ENCODE measurements around the gene PTX3. TPM values are rescaled to one million over a fixed set of nuclear protein-coding genes. Genes with fewer than 3 reads are reported as not detected.

Gene PTX3
- total RNA-seq, 1 donor from 2014 or later: 41.2 TPM

DNA sequence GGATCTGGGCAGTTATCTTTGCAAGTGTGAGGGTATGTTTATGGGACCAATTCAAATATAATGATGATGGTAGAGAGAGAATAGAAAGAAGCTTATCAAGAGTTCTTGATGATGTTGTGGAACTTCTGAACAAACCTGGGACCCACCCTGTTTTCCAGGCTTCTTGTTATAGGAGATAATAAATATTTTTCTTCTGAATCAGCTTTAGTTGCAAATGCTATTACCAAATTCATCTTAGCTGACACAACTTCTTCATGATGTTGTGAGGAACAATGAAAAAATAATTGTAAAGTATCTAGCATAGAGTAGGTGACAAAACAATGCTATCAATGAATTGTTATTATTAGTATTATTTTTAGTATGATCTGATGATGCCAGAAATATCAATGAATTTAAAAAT, 43.5 kb upstream of the PTX3 start:
- Mint-ChIP-seq H3K9me3 (ENCODE audit: low read depth) (peaks cover 5% of the 10 kb centered on the region), H3K36me3 (ENCODE audit: low read depth) (peaks cover 2% of the 10 kb centered on the region), H3K27me3 (ENCODE audit: low read depth) (no peaks in the 10 kb centered on the region), H3K4me3 (ENCODE audit: unreplicated experiment) (no peak overlapping the region), H3K4me1 (ENCODE audit: low read depth) (peaks cover 5% of the 10 kb centered on the region), H3K27ac (ENCODE audit: unreplicated experiment) (no peak overlapping the region)
- DNase-seq (ENCODE audit: low spot score): no peak
- TF ChIP-seq, protein P1, sequence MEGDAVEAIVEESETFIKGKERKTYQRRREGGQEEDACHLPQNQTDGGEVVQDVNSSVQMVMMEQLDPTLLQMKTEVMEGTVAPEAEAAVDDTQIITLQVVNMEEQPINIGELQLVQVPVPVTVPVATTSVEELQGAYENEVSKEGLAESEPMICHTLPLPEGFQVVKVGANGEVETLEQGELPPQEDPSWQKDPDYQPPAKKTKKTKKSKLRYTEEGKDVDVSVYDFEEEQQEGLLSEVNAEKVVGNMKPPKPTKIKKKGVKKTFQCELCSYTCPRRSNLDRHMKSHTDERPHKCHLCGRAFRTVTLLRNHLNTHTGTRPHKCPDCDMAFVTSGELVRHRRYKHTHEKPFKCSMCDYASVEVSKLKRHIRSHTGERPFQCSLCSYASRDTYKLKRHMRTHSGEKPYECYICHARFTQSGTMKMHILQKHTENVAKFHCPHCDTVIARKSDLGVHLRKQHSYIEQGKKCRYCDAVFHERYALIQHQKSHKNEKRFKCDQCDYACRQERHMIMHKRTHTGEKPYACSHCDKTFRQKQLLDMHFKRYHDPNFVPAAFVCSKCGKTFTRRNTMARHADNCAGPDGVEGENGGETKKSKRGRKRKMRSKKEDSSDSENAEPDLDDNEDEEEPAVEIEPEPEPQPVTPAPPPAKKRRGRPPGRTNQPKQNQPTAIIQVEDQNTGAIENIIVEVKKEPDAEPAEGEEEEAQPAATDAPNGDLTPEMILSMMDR (IDR thresholded peaks at IDR 0.05): no peak

DNA sequence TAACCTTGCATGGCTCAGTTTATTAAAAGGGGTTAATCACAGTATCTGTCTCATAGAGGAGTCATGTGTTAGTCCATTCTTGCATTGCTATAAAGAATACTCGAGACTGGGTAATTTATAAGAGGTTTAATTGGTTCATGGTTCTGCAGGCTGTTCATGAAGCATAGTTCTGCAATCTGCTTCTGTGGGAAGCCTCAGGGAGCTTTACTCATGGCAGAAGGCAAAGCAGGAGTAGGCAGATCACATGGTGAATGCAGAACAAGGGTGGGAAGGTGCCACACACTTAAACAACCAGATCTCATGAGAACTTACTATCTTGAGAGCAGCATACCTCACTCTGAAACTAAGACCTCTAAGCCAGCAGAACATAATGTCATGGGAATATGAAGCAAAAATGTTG, 42.2 kb upstream of the PTX3 start:
- peaks cover 5% of the 10 kb centered on the region for H3K4me1 Mint-ChIP-seq (ENCODE audit: low read depth)
- H3K9me3 Mint-ChIP-seq (ENCODE audit: low read depth): peaks cover 5% of the 10 kb centered on the region
- TF ChIP-seq, protein P1 (IDR thresholded peaks at IDR 0.05): no peak
- no peak for DNase-seq (ENCODE audit: low spot score)
- H3K27me3 Mint-ChIP-seq (ENCODE audit: low read depth): no peaks in the 10 kb centered on the region
- peaks cover 2% of the 10 kb centered on the region for H3K36me3 Mint-ChIP-seq (ENCODE audit: low read depth)
- no peak overlapping the region for H3K27ac Mint-ChIP-seq (ENCODE audit: unreplicated experiment)
- H3K4me3 Mint-ChIP-seq (ENCODE audit: unreplicated experiment): no peak overlapping the region

DNA sequence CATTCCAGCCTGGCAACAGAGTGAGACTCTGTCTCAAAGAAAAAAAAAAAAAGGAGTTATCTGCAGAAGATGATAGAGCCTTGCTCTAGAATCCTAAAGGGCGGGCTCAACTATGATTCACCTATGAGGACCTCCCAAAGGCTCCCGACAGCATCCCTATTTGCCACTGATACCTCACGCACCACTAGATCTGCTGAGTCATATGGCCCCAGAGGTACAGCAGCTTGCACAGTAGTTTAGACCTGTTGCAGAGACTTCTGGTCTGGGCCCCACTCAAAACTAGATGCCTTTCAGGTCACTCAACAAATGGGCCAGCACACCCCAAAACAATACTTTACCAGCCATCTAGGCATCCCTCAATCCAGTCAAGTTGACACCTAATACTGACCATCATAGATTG, 38.1 kb upstream of the PTX3 start:
- Mint-ChIP-seq H3K27ac (ENCODE audit: unreplicated experiment) (no peak overlapping the region), H3K27me3 (ENCODE audit: low read depth) (no peaks in the 10 kb centered on the region), H3K4me1 (ENCODE audit: low read depth) (peaks cover 5% of the 10 kb centered on the region), H3K4me3 (ENCODE audit: unreplicated experiment) (no peak overlapping the region), H3K36me3 (ENCODE audit: low read depth) (peaks cover 2% of the 10 kb centered on the region), H3K9me3 (ENCODE audit: low read depth) (no peaks in the 10 kb centered on the region)
- TF ChIP-seq, protein P1 (IDR thresholded peaks at IDR 0.05): no peak
- no peak for DNase-seq (ENCODE audit: low spot score)

DNA sequence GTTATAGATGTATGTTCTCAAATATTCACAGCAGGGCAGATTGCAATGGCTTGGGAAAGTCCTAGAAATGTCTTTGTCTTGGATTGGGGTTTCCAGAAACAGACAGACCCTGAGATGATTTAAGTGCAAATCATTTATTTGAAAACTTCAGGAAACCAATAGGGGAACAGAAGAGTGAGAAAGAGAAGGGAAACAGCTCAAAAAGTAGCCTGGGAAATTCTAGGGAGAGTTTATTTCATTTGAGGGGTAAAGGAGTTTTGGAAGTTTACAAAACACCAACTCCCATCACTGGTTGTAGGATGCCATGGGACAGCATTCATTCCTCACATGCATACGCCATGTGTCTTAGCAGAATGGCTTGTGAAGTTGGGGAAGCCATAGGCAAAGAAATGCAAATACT, 32.3 kb upstream of the PTX3 start:
- Mint-ChIP-seq H3K4me1 (ENCODE audit: low read depth) (peaks cover 10% of the 10 kb centered on the region), H3K27ac (ENCODE audit: unreplicated experiment) (no peak overlapping the region), H3K36me3 (ENCODE audit: low read depth) (no peaks in the 10 kb centered on the region), H3K27me3 (ENCODE audit: low read depth) (no peaks in the 10 kb centered on the region), H3K9me3 (ENCODE audit: low read depth) (no peaks in the 10 kb centered on the region), H3K4me3 (ENCODE audit: unreplicated experiment) (no peak overlapping the region)
- DNase-seq (ENCODE audit: low spot score): no peak
- TF ChIP-seq, protein P1 (IDR thresholded peaks at IDR 0.05): no peak

DNA sequence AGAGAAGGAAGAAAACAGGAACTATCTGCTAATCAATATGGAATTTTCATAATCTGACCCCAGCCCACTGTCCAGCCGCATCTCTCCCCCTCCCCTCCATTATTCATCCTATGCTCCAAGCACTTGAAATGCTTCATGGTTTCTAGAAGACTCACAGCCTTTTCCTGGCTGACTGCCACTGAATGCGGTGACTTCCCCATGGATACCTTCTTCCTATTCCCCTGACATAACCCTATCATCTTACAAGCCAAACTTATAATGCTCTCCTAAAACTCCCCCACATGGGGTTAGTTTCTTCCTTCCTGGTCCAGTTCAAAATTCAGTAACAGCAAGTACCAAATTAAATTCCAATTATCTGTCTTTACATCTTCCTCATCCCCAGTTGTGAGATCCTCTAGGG, 31.2 kb upstream of the PTX3 start:
- no peak overlapping the region for H3K4me3 Mint-ChIP-seq (ENCODE audit: unreplicated experiment)
- TF ChIP-seq, protein P1 (IDR thresholded peaks at IDR 0.05): no peak
- no peaks in the 10 kb centered on the region for H3K27me3 Mint-ChIP-seq (ENCODE audit: low read depth)
- no peaks in the 10 kb centered on the region for H3K9me3 Mint-ChIP-seq (ENCODE audit: low read depth)
- H3K27ac Mint-ChIP-seq (ENCODE audit: unreplicated experiment): no peak overlapping the region
- H3K4me1 Mint-ChIP-seq (ENCODE audit: low read depth): peaks cover 10% of the 10 kb centered on the region
- no peaks in the 10 kb centered on the region for H3K36me3 Mint-ChIP-seq (ENCODE audit: low read depth)
- DNase-seq (ENCODE audit: low spot score): no peak

All from chondrocyte (in vitro differentiated cells).